Mesothelial cell of epicardium (in vitro differentiated cells): Measurements from ENCODE around the gene KIAA0825. TPM values are rescaled to one million over a fixed set of nuclear protein-coding genes. Genes with fewer than 3 reads are reported as not detected.

Experiments
- DNase-seq, 2 experiments: peaks; one replicate each; pipeline ENCODE4 v3.0.0; 2021; ENCODE audit warnings: low spot score in 2 of 2; ENCODE audit not compliant: unreplicated experiment in 2 of 2
- H3K27ac Mint-ChIP-seq: 2 replicates; pipeline ENCODE4 v1.8.0; 2021; ENCODE audit warnings: mixed read lengths
- H3K27me3 Mint-ChIP-seq: 2 replicates; pipeline ENCODE4 v1.8.0; 2021; ENCODE audit warnings: low read depth, mixed read lengths
- H3K36me3 Mint-ChIP-seq: 2 replicates; pipeline ENCODE4 v1.8.0; 2021; ENCODE audit warnings: mixed read lengths
- H3K4me1 Mint-ChIP-seq: 2 replicates; pipeline ENCODE4 v1.8.0; 2021; ENCODE audit warnings: mixed read lengths
- H3K4me3 Mint-ChIP-seq: 2 replicates; pipeline ENCODE4 v1.8.0; 2021; ENCODE audit warnings: mild to moderate bottlenecking, moderate library complexity, mixed read lengths
- H3K9me3 Mint-ChIP-seq: 2 replicates; pipeline ENCODE4 v1.8.0; 2021; ENCODE audit warnings: mixed read lengths
- CTCF ChIP-seq: fragments of 200-600 bp; sonication (generic); IDR thresholded peaks from one replicate; pipeline ENCODE4 v1.5.0; 2021; ENCODE audit warnings: antibody characterized with exemption; ENCODE audit not compliant: unreplicated experiment
- total RNA-seq: library from RNA; stranded (reverse); gene quantifications from 3 replicates; pipeline ENCODE4 v1.2.1, GENCODE V29; 2021

Gene KIAA0825
- total RNA-seq, 1 donor from 2014 or later: 5.4 TPM

- Mint-ChIP-seq H3K27ac (no peak overlapping the region), H3K36me3 (no peaks in the 10 kb centered on the region), H3K27me3 (no peaks in the 10 kb centered on the region), H3K9me3 (no peaks in the 10 kb centered on the region), H3K4me1 (peaks cover 3% of the 10 kb centered on the region), H3K4me3 (no peak overlapping the region)
- DNase-seq: no peak
- TF ChIP-seq CTCF: no peak
Observed at GRCh38 chr5:94304146-94304545, 314.3 kb downstream of the KIAA0825 start.

DNA sequence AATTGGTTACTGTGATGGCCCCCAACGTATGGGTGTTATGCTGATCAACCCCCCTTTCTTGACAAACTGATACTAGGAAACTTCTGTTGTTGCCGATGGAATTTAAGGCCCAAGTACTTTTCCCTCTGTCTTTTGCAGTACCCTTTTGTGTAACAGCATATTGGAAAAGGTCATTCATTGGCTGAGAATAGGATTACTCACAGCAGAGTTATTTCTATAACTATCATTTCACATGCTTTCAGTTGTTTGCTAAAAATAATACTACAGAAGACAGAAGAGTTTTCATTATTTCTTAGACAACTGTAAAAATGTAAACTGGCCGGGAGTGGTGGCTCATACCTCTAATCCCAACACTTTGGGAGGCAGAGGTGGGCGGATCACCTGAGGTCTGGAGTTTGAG lies 329.5 kb downstream of the KIAA0825 start:
- no peaks in the 10 kb centered on the region for H3K4me1 Mint-ChIP-seq
- H3K27ac Mint-ChIP-seq: no peak overlapping the region
- DNase-seq: no peak
- peaks cover 21% of the 10 kb centered on the region for H3K27me3 Mint-ChIP-seq
- H3K36me3 Mint-ChIP-seq: no peaks in the 10 kb centered on the region
- no peak for TF ChIP-seq CTCF
- no peak overlapping the region for H3K4me3 Mint-ChIP-seq
- H3K9me3 Mint-ChIP-seq: peaks cover 25% of the 10 kb centered on the region

- H3K27me3 Mint-ChIP-seq: peaks cover 17% of the 10 kb centered on the region
- H3K4me1 Mint-ChIP-seq: no peaks in the 10 kb centered on the region
- TF ChIP-seq CTCF: no peak
- DNase-seq: no peak
- H3K27ac Mint-ChIP-seq: no peak overlapping the region
- no peak overlapping the region for H3K4me3 Mint-ChIP-seq
- H3K9me3 Mint-ChIP-seq: peaks cover 4% of the 10 kb centered on the region
- no peaks in the 10 kb centered on the region for H3K36me3 Mint-ChIP-seq
Observed at GRCh38 chr5:94285984-94286383, 332.4 kb downstream of the KIAA0825 start.

GRCh38 chr5:94283093-94283492 lies 335.3 kb downstream of the KIAA0825 start:
- no peaks in the 10 kb centered on the region for H3K9me3 Mint-ChIP-seq
- H3K4me3 Mint-ChIP-seq: no peak overlapping the region
- peaks cover 10% of the 10 kb centered on the region for H3K27me3 Mint-ChIP-seq
- TF ChIP-seq CTCF: no peak
- no peak for DNase-seq
- no peaks in the 10 kb centered on the region for H3K4me1 Mint-ChIP-seq
- H3K27ac Mint-ChIP-seq: no peak overlapping the region
- no peaks in the 10 kb centered on the region for H3K36me3 Mint-ChIP-seq

- H3K27ac Mint-ChIP-seq: no peak overlapping the region
Observed at GRCh38 chr5:94281236-94281801, 337.1 kb downstream of the KIAA0825 start.

More at GRCh38 chr5:94281236-94281801, 337.1 kb downstream of the KIAA0825 start:
- no peak for DNase-seq
- Mint-ChIP-seq H3K27me3 (peaks cover 10% of the 10 kb centered on the region), H3K4me3 (no peak overlapping the region), H3K4me1 (no peaks in the 10 kb centered on the region), H3K36me3 (no peaks in the 10 kb centered on the region), H3K9me3 (no peaks in the 10 kb centered on the region)
- no peak for TF ChIP-seq CTCF
